Body of pancreas (tissue), 4 donors: ENCODE data around the gene TRIM52. TPM values are rescaled to one million over a fixed set of nuclear protein-coding genes. Genes with fewer than 3 reads are reported as not detected.

Experiments
- ATAC-seq: fragments of 150-250 bp; one replicate; pipeline ENCODE4 v1.9.1; 2016
- DNase-seq, 4 donors: peaks; one replicate each; pipeline ENCODE4 v3.0.0-alpha.2; 2019
- H3K27ac ChIP-seq, 4 donors: fragments of 200-600 bp; sonication (generic); 1 replicate in 3 of 4; 2 replicates in 1 of 4; pipeline versions ENCODE4 v1.5.1 to v1.6.1; 2016 to 2019; ENCODE audit warnings: mild to moderate bottlenecking in 1 of 4, mixed read lengths in 1 of 4, moderate library complexity in 1 of 4
- H3K27me3 ChIP-seq, 2 donors: fragments of 200-600 bp; sonication (generic); one replicate each; pipeline ENCODE4 v1.6.0; 2016; ENCODE audit warnings: mild to moderate bottlenecking in 1 of 2
- H3K36me3 ChIP-seq, 2 donors: fragments of 200-600 bp; sonication (generic); replicated peaks in 1 of 2; 2 replicates each; pipeline ENCODE4 v1.5.1; 2016; ENCODE audit warnings: low read depth in 2 of 2; ENCODE audit not compliant: insufficient read depth in 1 of 2
- H3K4me1 ChIP-seq: fragments of 200-600 bp; sonication (generic); one replicate; pipeline ENCODE4 v1.6.0; 2016
- H3K4me3 ChIP-seq, 2 donors: fragments of 200-600 bp; sonication (generic); 1 replicate in 1 of 2; 2 replicates in 1 of 2; pipeline ENCODE4 v1.5.1; 2016 to 2019
- H3K9me3 ChIP-seq, 3 donors: fragments of 200-600 bp; sonication (generic); 1 replicate in 2 of 3; 2 replicates in 1 of 3; pipeline ENCODE4 v1.5.1; 2016
- CTCF ChIP-seq, 7 experiments: fragments of 450-650 bp in 4 of 7; fragments of 200-600 bp in 3 of 7; sonication (generic) in 3 of 7; IDR thresholded peaks; one replicate each; pipeline ENCODE4 v1.5.1; 2016 to 2019; ENCODE audit warnings: antibody characterized with exemption in 7 of 7
- POLR2A ChIP-seq, 3 donors: fragments of 450-650 bp; IDR thresholded peaks; one replicate each; pipeline ENCODE4 v1.6.1; 2016; ENCODE audit warnings: antibody characterized with exemption in 3 of 3, mild to moderate bottlenecking in 2 of 3
- WGBS, 2 donors: methylation state at CpG; one replicate each; pipeline ENCODE4 v1.1.5; 2017; 5-methylcytosine and 5-hydroxymethylcytosine counted together
- intact Hi-C: fragments of 100-400 bp; cut with DNase I; formaldehyde crosslinking; loops from one replicate; pipeline ENCODE4 v1.15.1; 2023
- total RNA-seq, 2 donors: library from RNA; depleted of rRNA; stranded (reverse); fragments of >200 nt; gene quantifications; one replicate each; pipeline ENCODE4 v1.1.0, GENCODE V29; 2016

Gene TRIM52
- total RNA-seq, 2 donors from 2014 or later: 16.9 to 26.0 TPM

GRCh38 chr5:181261320-181262049 lies 542 bp upstream of the TRIM52 start:
- H3K4me3 ChIP-seq: peak overlapping the region; percentile 72 to 97
- H3K27me3 ChIP-seq: no peaks in the 10 kb centered on the region
- WGBS, 2 donors: 0% methylated on average over 7 to 40 of the region's 59 CpGs
- H3K36me3 ChIP-seq: no peaks in the 10 kb centered on the region
- peak overlapping the region; percentile 96 to 97 (median 97) for H3K27ac ChIP-seq
- peaks cover 36% of the 10 kb centered on the region for H3K4me1 ChIP-seq
- peak; percentile 72 for ATAC-seq
- TF ChIP-seq CTCF (IDR thresholded peaks at IDR 0.05) (no peak), POLR2A (IDR thresholded peaks at IDR 0.05) (peak; percentile 31 to 64 (median 54))
- intact Hi-C loops: no loop called here
- H3K9me3 ChIP-seq: no peaks in the 10 kb centered on the region
- DNase-seq: peak; percentile 66 to 76 (median 71)

GRCh38 chr5:181259974-181260719 lies 796 bp downstream of the TRIM52 start:
- WGBS, 2 donors: 1 to 2% methylated on average over 25 to 26 of the region's 26 CpGs
- peak overlapping the region; percentile 72 to 97 for H3K4me3 ChIP-seq
- no peaks in the 10 kb centered on the region for H3K36me3 ChIP-seq
- peaks cover 49% of the 10 kb centered on the region for H3K4me1 ChIP-seq
- intact Hi-C loops: no loop called here
- no peak for ATAC-seq
- H3K9me3 ChIP-seq: no peaks in the 10 kb centered on the region
- peak overlapping the region; percentile 96 to 97 (median 97) for H3K27ac ChIP-seq
- no peaks in the 10 kb centered on the region for H3K27me3 ChIP-seq
- no peak for TF ChIP-seq POLR2A (IDR thresholded peaks at IDR 0.05)
- no peak for TF ChIP-seq CTCF (IDR thresholded peaks at IDR 0.05)
- no peak for DNase-seq

- Histone ChIP-seq H3K4me3 (peak overlapping the region in 1 of 2 donors; percentile 72), H3K36me3 (peaks cover 0 to 2% of the 10 kb centered on the region in 2 donors), H3K4me1 (peaks cover 58% of the 10 kb centered on the region), H3K27me3 (no peaks in the 10 kb centered on the region), H3K27ac (peak overlapping the region in 2 of 4 donors; percentile 97), H3K9me3 (no peaks in the 10 kb centered on the region)
- TF ChIP-seq POLR2A (IDR thresholded peaks at IDR 0.05): no peak
- no peak for TF ChIP-seq CTCF (IDR thresholded peaks at IDR 0.05)
- intact Hi-C loops: no loop called here
- DNase-seq (no peak), ATAC-seq (no peak)
- 11 to 17% methylated on average over 2 of the region's 2 CpGs for WGBS, 2 donors
These were observed 1.7 kb downstream of the TRIM52 start for GRCh38 chr5:181259283-181259682.

GRCh38 chr5:181258576-181258975 lies 2.4 kb downstream of the TRIM52 start:
- no peaks in the 10 kb centered on the region for H3K27me3 ChIP-seq
- H3K4me3 ChIP-seq: peak overlapping the region in 1 of 2 donors; percentile 7
- intact Hi-C loops: no loop called here
- H3K4me1 ChIP-seq: peaks cover 65% of the 10 kb centered on the region
- ATAC-seq: no peak
- no peaks in the 10 kb centered on the region for H3K9me3 ChIP-seq
- peaks cover 0 to 4% of the 10 kb centered on the region in 2 donors for H3K36me3 ChIP-seq
- no peak overlapping the region for H3K27ac ChIP-seq
- 36 to 49% methylated on average over 3 of the region's 3 CpGs for WGBS, 2 donors
- no peak for DNase-seq
- TF ChIP-seq POLR2A (IDR thresholded peaks at IDR 0.05) (no peak), CTCF (IDR thresholded peaks at IDR 0.05) (no peak)
